Neural progenitor cell (in vitro differentiated cells): ENCODE measurements around the gene GFI1.

ENCODE experiments used
- CTCF ChIP-seq: fragments of 200-600 bp; sonication (generic); IDR thresholded peaks from 2 replicates; pipeline ENCODE4 v1.5.1; 2017; ENCODE audit warnings: antibody characterized with exemption, mild to moderate bottlenecking
- EZH2 ChIP-seq: fragments of 200-600 bp; sonication (generic); IDR thresholded peaks from 2 replicates; pipeline ENCODE4 v1.6.1; 2017; ENCODE audit warnings: antibody characterized with exemption, mild to moderate bottlenecking, moderate library complexity
- EZH2phosphoT487 ChIP-seq: fragments of 200-600 bp; sonication (generic); IDR thresholded peaks from 2 replicates; pipeline ENCODE4 v1.6.1; 2017; ENCODE audit warnings: antibody characterized with exemption

DNA sequence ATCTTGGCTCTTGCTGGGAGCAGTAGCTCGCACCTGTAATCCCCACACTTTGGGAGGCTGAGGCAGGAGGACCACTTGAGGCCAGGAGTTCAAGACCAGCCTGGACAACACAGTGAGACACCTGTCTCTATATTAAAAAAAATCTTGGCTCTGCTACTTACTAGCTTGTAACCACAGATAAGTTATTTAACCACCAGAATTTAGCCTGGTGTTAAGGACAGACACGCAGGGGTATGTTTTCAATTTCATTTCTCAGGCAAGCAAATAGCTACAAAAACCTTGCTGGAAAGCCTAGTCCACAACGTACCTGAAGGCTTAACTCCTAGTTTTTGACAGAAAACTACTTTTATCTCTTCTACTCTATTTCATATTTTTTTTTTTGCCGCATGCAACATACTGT lies 24.8 kb upstream of the GFI1 start:
- TF ChIP-seq CTCF (no peak), EZH2 (no peak), EZH2phosphoT487 (no peak)
